GM10248 (cell line): ENCODE results near the gene TCEA2.

Experiments
- CTCF ChIA-PET: fragments of 300-600 bp; sonication (Branson Sonifier 250); formaldehyde crosslinking; extraction: SDS; loops from one replicate; lab custom pipeline; 2021; ENCODE audit warnings: antibody characterized with exemption; lab: Yijun Ruan, JAX
- POLR2A ChIA-PET: fragments of 350-650 bp; sonication (Branson Sonifier 250); formaldehyde crosslinking; extraction: SDS; loops from one replicate; lab custom pipeline; 2020; ENCODE audit warnings: antibody characterized with exemption; lab: Yijun Ruan, JAX
- DNase-seq: peaks from one replicate; pipeline ENCODE4 v3.0.0; 2012; ENCODE audit errors: extremely low spot score
- CTCF ChIP-seq: IDR thresholded peaks from 2 replicates; pipeline ENCODE4 v1.5.1; 2012; ENCODE audit warnings: mild to moderate bottlenecking, low read depth; ENCODE audit errors: extremely low read depth, missing control alignments, control extremely low read depth

Gene TCEA2

GRCh38 chr20:64105846-64106434 lies 42.9 kb downstream of the TCEA2 start:
- CTCF ChIA-PET, result no interaction called here
- no peak for DNase-seq
- POLR2A ChIA-PET, result no interaction called here

GRCh38 chr20:64106435-64106961 lies 43.5 kb downstream of the TCEA2 start:
- POLR2A ChIA-PET, result no interaction called here
- CTCF ChIA-PET, result interaction anchor here (2.1 kb wide), 1 partner anchor 14 kb away, joined by 15 read pairs; no protein-coding TSS in a partner anchor
- DNase-seq, result no peak
- no peak for TF ChIP-seq CTCF

More at GRCh38 chr20:64105846-64106434, 42.9 kb downstream of the TCEA2 start:
- TF ChIP-seq CTCF, result no peak

GRCh38 chr20:64106981-64107735 lies 44.2 kb downstream of the TCEA2 start, which contains the start of gene NPBWR2:
Gene NPBWR2 (minus strand): TSS chr20:64107565. CDS start chr20:64106831, 734 bp downstream.
- peak; percentile 69 for DNase-seq
- POLR2A ChIA-PET, result no interaction called here
- CTCF ChIA-PET, result interaction anchor here (2.1 kb wide), 1 partner anchor 13 kb away, joined by 15 read pairs; no protein-coding TSS in a partner anchor
- TF ChIP-seq CTCF, result no peak

- ChIA-PET CTCF (interaction anchor here (2.1 to 2.7 kb wide), 2 partner anchors 9 to 12 kb away, joined by 11 to 15 read pairs; no protein-coding TSS in a partner anchor), POLR2A (no interaction called here)
- no peak for TF ChIP-seq CTCF
- DNase-seq, result peak; percentile 66
Observed at GRCh38 chr20:64107736-64108457, 44.9 kb downstream of the TCEA2 start.

- no peak for DNase-seq
- ChIA-PET CTCF (interaction anchor here (1.2 to 2.7 kb wide), 4 partner anchors 10 to 36 kb away, joined by 3 to 15 read pairs (median 10); no protein-coding TSS in a partner anchor), POLR2A (no interaction called here)
- no peak for TF ChIP-seq CTCF
Observed at GRCh38 chr20:64108731-64109681, 46.0 kb downstream of the TCEA2 start.
